Tibial nerve (tissue), 4 donors: Measurements from ENCODE around the gene TXN2. TPM values are rescaled to one million over a fixed set of nuclear protein-coding genes. Genes with fewer than 3 reads are reported as not detected.
"Not testable (repeated sequence)": the region's sequence is repeated elsewhere in the genome, so short reads cannot be mapped to it uniquely, and the experiment has no call there.

Source experiments
- DNase-seq, 2 donors: peaks; one replicate each; pipeline ENCODE4 v3.0.0-alpha.2; 2019; ENCODE audit warnings: low spot score in 2 of 2
- H3K27ac ChIP-seq, 4 donors: fragments of 200-600 bp; sonication (generic) in 3 of 4; one replicate each; pipeline ENCODE4 v1.5.1; 2017 to 2019; ENCODE audit warnings: mild to moderate bottlenecking in 1 of 4
- H3K27me3 ChIP-seq, 2 donors: fragments of 200-600 bp; sonication (generic) in 1 of 2; one replicate each; pipeline versions ENCODE4 v1.5.1 to v1.6.0; 2017 to 2019
- H3K36me3 ChIP-seq, 3 donors: fragments of 200-600 bp; sonication (generic); one replicate each; pipeline ENCODE4 v1.5.1; 2018 to 2019
- H3K4me1 ChIP-seq, 4 donors: fragments of 200-600 bp; sonication (generic) in 3 of 4; one replicate each; pipeline ENCODE4 v1.5.1; 2017 to 2019
- H3K4me3 ChIP-seq, 4 donors: fragments of 200-600 bp; sonication (generic) in 3 of 4; one replicate each; pipeline ENCODE4 v1.5.1; 2017 to 2019; ENCODE audit warnings: mild to moderate bottlenecking in 1 of 4, moderate library complexity in 1 of 4
- H3K9me3 ChIP-seq, 4 donors: fragments of 200-600 bp; sonication (generic) in 3 of 4; one replicate each; pipeline ENCODE4 v1.5.1; 2017 to 2019
- CTCF ChIP-seq, 5 experiments: fragments of 200-600 bp in 3 of 5; fragments of 450-650 bp in 2 of 5; sonication (generic) in 3 of 5; IDR thresholded peaks; one replicate each; pipeline ENCODE4 v1.5.1; 2016 to 2019; ENCODE audit warnings: antibody characterized with exemption in 5 of 5, mild to moderate bottlenecking in 3 of 5, moderate library complexity in 2 of 5
- EP300 ChIP-seq, 2 donors: sonication (generic); formaldehyde crosslinking; IDR thresholded peaks; one replicate each; pipeline ENCODE4 v1.6.1; 2017; ENCODE audit warnings: antibody characterized with exemption in 2 of 2, mild to moderate bottlenecking in 1 of 2
- POLR2A ChIP-seq, 2 donors: fragments of 450-650 bp; IDR thresholded peaks; one replicate each; pipeline ENCODE4 v1.6.1; 2017; ENCODE audit warnings: antibody characterized with exemption in 2 of 2, mild to moderate bottlenecking in 2 of 2, moderate library complexity in 2 of 2
- WGBS, 2 donors: methylation state at CpG; one replicate each; pipeline ENCODE4 v1.1.5; 2018; 5-methylcytosine and 5-hydroxymethylcytosine counted together
- total RNA-seq, 4 donors: library from RNA; depleted of rRNA; stranded (reverse); fragments of >200 nt; gene quantifications; one replicate each; pipeline ENCODE4 v1.1.0, GENCODE V29; 2016

Gene TXN2
- total RNA-seq, 4 donors from 2014 or later: 50.4 to 83.5 (median 68.0) TPM

DNA sequence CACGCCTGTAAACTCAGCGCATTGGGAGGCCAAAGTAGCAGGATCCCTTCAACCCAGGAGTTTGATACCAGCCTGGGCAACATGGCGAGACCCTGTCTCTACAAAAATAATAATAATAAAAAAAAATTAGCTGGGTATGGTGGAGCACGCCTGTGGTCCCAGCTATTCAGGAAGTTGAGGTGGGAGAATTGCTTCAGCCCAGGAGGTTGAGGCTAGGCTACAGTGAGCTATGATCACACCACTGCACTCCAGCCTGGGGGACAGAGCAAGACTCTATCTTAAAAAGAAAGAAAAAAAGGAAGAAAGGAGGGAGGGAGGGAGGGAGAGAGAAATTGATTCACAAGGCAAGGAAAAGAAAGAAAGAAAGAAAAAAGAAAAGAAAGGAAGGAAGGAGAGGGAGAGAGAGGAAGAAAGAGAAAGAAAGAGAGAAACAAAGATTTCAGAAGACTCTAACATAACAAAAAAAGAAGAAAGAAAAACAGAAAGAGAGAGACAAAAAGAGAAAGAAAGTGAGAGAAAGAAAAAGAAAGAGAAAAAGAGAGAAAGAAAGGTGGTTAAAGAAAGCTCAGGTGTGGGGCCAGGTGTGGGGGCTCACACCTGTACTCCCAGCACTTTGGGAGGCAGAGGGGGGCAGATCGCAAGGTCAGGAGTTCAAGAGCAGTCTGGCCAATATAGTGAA lies 56.4 kb downstream of the TXN2 start:
- H3K36me3 ChIP-seq: no peaks in the 10 kb centered on the region
- H3K27me3 ChIP-seq: no peaks in the 10 kb centered on the region
- DNase-seq: no peak
- TF ChIP-seq POLR2A (IDR thresholded peaks at IDR 0.05) (no peak), CTCF (IDR thresholded peaks at IDR 0.05) (no peak), EP300 (IDR thresholded peaks at IDR 0.05) (no peak)
- H3K4me3 ChIP-seq: no peak overlapping the region
- no peaks in the 10 kb centered on the region for H3K9me3 ChIP-seq
- 93 to 96% methylated on average over 5 of the region's 5 CpGs for WGBS, 2 donors
- no peak overlapping the region for H3K27ac ChIP-seq
- H3K4me1 ChIP-seq: peaks cover 0 to 15% (median 8%) of the 10 kb centered on the region in 4 donors

GRCh38 chr22:36424466-36424865 lies 57.0 kb downstream of the TXN2 start:
- not testable (repeated sequence) for H3K4me3 ChIP-seq, H3K27me3 ChIP-seq, H3K27ac ChIP-seq, H3K36me3 ChIP-seq, DNase-seq, H3K9me3 ChIP-seq
- H3K4me1 ChIP-seq: peaks cover 0 to 15% (median 11%) of the 10 kb centered on the region in 4 donors
- WGBS, 2 donors: 87 to 90% methylated on average over 5 of the region's 5 CpGs

DNA sequence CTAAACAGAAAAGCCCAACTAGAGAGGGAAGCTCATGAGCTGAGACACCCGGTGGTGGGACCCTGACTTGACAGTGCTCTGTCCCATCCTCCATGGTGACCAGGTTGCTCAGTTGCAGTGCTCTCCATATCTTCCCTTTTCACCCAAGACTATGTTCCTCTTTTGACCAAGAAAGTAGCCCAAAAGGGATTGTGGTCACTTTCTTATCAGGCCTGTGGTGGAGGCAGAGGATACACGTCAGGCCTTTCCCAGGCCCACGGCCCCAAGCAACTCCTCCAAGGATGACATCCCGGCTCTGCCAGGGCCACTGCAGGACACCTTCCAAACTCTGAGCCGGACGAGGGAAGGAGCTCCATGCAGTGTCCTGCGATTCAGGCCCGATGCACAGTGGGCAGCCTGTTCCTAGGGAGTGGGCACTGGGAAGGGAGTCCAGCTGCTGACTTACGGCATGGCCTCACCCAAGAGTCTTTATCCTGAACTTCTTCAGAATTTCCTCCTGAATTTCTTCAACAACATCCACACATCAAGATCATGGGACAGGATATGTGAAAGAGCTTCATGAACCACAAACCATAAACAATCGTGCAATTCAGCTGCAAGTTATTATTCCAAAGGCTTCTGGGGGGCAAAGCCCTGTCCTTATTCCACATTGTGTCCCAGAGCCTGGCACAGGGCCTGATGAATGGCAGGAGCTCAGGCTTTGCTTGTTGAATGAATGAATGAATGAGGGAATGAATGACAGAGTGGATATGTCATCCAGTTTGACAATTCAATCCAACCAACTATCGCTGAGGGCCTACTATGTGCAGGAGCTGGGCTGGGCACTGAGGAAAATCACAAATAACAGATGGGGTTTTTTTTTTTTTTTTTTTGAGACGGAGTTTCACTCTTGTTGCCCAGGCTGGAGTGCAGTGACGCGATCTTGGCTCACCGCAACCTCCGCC lies 57.7 kb downstream of the TXN2 start:
- Histone ChIP-seq H3K27me3 (no peaks in the 10 kb centered on the region), H3K36me3 (no peaks in the 10 kb centered on the region), H3K9me3 (no peaks in the 10 kb centered on the region), H3K4me1 (peaks cover 0 to 20% (median 16%) of the 10 kb centered on the region in 4 donors), H3K27ac (no peak overlapping the region), H3K4me3 (no peak overlapping the region)
- DNase-seq: no peak
- TF ChIP-seq CTCF (IDR thresholded peaks at IDR 0.05) (no peak), EP300 (IDR thresholded peaks at IDR 0.05) (no peak), POLR2A (IDR thresholded peaks at IDR 0.05) (no peak)
- WGBS, 2 donors: 86% methylated on average over 16 of the region's 16 CpGs

DNA sequence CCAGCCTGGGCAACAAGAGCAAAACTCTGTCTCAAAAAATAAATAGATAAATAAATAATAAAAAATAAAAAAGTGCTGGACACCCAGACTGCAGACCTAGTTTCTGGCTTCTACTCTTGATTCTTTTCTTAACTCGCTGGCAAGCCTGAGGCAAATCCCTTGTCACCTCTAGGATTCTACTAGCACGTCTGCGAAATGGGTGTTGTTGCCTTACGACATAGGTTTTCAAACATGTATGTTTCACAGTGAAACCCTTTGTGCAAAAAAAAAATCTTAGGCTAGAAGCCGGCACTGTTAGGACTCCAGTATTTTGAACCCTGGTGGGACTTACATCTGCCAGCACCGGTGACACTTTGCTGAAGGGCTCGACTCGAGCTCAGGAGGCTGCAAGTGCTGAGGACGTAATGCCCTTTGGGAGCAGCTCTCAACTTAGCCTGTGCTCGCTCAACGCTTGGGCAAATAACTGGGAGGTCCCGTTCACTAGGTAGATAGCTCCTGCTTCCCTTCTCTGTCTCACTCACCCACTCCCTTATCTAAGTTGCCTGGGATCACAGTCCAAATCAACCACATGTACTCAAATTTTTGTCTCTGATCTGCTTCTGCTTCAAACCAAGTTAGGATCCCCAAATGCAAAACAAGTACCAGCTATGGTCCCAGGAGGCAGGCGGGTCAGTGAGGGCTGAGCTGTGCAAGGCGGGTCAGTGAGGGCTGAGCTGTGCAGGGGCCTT lies 59.0 kb downstream of the TXN2 start:
- Histone ChIP-seq H3K4me3 (no peak overlapping the region), H3K36me3 (no peaks in the 10 kb centered on the region), H3K27ac (no peak overlapping the region), H3K27me3 (no peaks in the 10 kb centered on the region), H3K4me1 (peaks cover 0 to 22% (median 17%) of the 10 kb centered on the region in 4 donors), H3K9me3 (no peaks in the 10 kb centered on the region)
- TF ChIP-seq EP300 (IDR thresholded peaks at IDR 0.05): no peak
- DNase-seq: no peak
- 81% methylated on average over 14 of the region's 14 CpGs for WGBS, 2 donors

DNA sequence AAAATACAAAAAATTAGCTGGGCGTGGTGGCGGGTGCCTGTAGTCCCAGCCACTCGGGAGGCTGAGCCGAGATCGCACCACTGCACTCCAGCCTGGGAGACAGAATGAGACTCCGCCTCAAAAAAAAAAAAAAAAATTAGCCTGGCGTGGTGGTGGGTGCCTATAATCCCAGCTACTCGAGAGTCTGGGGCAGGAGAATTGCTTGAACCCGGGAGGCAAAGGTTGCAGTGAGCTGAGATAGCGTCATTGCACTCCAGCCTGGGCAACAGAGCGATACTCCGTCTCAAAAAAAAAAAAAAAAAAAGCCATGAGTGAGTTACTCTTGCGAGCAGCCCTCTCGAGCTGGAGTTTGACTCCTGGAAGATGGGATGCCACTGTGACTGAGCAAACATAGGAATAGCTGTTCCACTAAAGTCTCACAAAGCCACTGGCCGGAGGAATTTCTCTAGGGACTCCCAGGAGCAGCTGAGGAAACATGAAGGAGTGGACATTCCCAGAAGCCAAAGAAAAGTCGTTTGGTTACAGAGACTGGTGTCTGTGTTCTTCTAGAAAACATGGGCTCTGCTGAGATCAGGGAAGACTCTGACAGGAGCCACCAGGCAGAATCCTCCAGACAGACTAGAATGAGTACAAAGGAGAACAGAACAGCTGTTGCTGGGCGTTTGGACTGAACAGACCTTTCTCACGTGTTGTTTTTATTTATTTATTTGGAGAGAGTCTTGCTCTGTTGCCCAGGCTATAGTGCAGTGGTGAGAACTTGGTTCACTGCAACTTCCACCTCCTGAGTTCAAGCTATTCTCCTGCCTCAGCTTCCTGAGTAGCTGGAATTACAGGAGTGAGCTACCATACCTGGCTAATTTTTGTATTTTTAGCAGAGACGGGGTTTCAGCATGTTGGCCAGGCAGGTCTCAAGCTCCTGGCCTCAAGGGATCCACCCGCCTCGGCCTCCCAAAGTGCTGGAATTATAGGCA lies 61.2 kb downstream of the TXN2 start:
- no peak for TF ChIP-seq POLR2A (IDR thresholded peaks at IDR 0.05)
- no peak for TF ChIP-seq CTCF (IDR thresholded peaks at IDR 0.05)
- peak in 1 of 2 donors; percentile 55 for TF ChIP-seq EP300 (IDR thresholded peaks at IDR 0.05)
- H3K36me3 ChIP-seq: no peaks in the 10 kb centered on the region
- 62 to 68% methylated on average over 21 of the region's 21 CpGs for WGBS, 2 donors
- H3K4me3 ChIP-seq: peak overlapping the region in 3 of 4 donors; percentile 7 to 12 (median 8)
- peak overlapping the region; percentile 3 to 83 (median 64) for H3K27ac ChIP-seq
- peaks cover 0 to 17% (median 14%) of the 10 kb centered on the region in 4 donors for H3K4me1 ChIP-seq
- no peaks in the 10 kb centered on the region for H3K27me3 ChIP-seq
- H3K9me3 ChIP-seq: no peaks in the 10 kb centered on the region
- DNase-seq: peak; percentile 32 to 49
